NCI-H524 treated with DMSO at 0.1 percent for 48 hours (cell line): ENCODE data around the gene SLC27A1.
"Not testable (repeated sequence)": the region's sequence is repeated elsewhere in the genome, so short reads cannot be mapped to it uniquely, and the experiment has no call there.

Experiments used
- DNase-seq: peaks from one replicate; lab custom pipeline; 2025; lab: John Stamatoyannopoulos, UW

Gene SLC27A1

GRCh38 chr19:17510220-17510993, 40.1 kb downstream of the SLC27A1 start:
- DNase-seq: no peak

- no peak for DNase-seq
Measured at GRCh38 chr19:17511724-17512573, 41.6 kb downstream of the SLC27A1 start.

GRCh38 chr19:17512574-17512939, 42.2 kb downstream of the SLC27A1 start:
- no peak for DNase-seq

- DNase-seq: no peak
Measured at GRCh38 chr19:17515408-17516149, 45.3 kb downstream of the SLC27A1 start.

- no peak for DNase-seq
Measured at GRCh38 chr19:17517898-17518297, 47.6 kb downstream of the SLC27A1 start.

DNA sequence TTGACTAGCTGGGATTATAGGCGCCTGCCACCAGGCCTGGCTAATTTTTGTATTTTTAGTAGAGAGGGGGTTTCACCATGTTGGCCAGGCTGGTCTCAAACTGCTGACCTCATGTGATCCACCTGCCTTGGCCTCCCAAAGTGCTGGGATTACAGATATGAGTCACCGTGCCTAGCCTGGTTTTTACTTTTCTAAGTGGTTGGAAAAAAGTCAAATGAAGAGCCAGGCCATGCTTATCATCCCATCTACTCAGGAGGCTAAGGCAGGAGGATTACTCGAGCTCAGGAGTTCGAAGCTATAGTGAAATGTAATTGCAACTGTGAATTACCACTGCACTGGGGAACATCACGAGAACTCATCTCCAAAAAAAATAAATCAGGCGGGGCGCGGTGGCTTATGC, 48.3 kb downstream of the SLC27A1 start:
- DNase-seq: not testable (repeated sequence)

DNA sequence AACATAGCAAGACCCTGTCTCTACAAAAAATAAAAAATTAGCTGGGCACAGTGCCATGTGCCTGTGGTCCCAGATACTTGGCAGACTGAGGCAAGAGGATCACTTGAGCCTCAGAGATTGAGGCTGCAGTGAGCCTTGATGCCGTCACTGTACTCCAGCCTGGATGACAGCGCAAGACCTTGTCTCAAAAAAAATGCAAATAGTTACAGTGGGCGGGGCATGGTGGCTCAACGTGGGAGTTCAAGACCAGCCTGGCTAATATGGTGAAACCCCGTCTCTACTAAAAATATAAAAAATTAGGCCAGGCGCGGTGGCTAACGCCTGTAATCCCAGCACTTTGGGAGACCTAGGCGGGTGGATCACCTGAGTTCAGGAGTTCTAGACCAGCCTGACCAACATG, 49.6 kb downstream of the SLC27A1 start:
- DNase-seq: no peak

GRCh38 chr19:17520865-17521264, 50.5 kb downstream of the SLC27A1 start:
- no peak for DNase-seq

DNA sequence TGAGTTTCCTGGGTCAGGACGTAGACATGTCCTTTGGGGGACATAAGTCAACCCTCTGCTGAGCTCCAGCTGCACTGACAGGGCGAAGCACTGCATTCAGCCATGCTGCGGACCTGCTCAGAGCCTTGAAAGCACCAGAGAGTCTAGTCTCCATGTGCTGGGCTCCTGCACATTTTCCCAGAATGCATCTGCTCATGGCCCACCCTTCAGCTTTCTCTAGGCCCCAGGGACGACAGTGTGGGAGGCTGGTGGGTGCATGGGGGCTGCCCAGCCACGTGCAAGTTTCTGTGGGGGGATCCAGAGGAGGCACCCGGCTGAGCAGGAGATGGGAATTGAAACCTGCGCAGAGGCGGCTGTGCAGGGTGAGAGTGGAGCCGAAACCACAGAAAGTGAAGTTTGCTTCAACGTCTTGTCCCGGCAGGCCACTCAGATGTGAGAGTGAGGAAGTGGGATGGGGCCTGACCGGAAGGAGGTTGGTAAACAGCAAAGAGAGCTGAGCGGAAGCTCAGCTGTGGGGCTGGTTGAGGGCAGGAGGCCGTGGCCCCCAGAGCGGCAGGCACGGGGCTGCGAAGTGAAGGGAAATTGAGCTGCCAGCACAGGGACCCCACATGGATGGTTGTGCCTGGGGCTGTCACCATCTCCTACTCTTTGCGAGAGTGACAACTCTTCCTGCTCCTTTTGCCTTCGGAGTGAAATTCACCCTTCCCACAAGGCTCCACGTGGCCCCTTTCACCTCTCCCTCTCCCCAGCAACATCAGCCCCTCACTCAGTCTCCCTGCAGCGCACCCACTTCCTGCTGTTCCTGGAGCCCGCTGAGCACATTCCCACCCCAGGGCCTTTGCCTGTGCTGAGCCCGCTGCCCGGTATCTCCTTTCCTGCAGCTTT, 52.9 kb downstream of the SLC27A1 start:
- DNase-seq: no peak

DNA sequence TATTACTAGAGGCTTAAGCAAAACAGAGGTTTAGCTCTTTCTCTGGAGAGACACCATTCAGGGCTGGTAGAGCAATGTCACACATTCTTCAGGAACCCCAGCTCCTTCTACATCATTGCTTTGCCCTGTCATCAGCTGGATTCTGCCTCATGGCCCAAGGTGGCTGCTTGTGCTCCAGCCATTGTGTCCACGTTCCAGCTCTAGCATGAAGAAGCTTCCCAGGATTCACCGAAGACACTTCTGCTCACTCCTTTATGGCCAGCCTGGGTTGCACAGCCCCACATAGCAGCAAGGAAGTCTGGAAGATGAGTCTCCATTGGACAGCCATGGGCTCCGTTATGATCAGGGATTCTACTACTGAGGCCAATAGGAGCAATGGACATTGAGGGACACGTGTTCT, 54.3 kb downstream of the SLC27A1 start:
- DNase-seq: no peak

- DNase-seq: no peak
Measured at GRCh38 chr19:17525141-17525540, 54.8 kb downstream of the SLC27A1 start.

- DNase-seq: no peak
Measured at GRCh38 chr19:17526922-17527321, 56.6 kb downstream of the SLC27A1 start.

- no peak for DNase-seq
Measured at GRCh38 chr19:17527326-17527725, 57.0 kb downstream of the SLC27A1 start.

DNA sequence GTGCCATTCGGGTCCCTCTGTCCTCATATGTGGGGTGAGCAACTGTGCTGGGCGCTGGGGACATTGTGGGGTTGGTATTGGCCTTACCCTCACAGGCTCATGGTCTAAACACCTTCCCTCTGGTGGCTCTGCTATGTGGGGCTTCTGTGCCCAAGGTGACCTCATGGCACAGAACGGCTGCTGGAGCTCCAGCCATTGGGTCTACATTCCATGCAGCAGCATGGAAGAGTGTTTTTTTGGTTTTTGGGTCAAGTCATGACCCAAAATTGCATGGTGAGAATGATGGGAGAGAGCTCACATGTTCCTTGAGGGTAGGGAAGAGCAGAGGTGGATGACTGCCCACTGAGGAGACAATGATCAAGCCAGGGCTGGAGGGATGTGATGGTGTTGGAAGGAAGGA, 58.3 kb downstream of the SLC27A1 start:
- no peak for DNase-seq

DNA sequence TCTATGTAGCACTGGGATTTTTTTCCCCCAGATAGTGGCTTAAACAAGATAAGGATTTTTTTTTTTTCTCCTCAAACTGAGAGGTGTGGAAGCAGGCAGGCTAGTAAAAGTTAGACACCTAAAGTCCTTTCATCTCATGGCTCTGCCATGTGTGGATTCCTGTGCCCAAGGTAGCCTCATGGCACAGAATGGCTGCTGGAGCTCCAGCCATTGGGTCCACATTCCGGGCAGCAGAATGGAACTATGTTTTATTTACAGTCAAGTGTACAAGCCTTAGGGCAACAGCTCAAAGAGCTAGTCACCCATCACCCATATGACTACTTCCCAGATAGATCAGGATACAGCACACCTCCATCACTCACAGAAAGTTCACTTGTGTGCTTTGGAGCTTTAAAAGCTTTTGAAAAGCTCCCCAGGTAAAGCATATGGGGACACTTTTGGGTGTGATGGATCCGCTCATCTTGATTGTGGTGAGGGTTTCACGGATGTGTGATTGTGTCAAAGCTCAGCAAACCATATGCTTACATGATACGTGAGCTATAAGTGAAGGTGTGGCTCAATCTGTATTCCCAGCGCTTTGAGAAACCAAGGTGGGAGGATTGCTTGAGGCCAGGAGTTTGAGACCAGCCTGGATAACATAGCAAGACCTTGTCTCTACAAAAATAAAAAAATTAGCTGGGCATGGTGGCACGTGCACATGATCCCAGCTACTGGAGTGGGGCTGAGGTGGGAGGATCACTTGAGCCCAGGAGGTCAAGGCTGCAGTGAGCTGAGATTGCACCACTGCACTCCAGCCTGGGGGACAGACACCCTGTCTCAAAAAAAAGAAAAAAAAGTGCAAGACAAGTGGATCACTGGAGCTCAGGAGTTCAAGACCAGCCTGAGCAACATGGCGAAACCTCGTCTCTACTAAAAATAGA, 59.2 kb downstream of the SLC27A1 start:
- DNase-seq: no peak

DNA sequence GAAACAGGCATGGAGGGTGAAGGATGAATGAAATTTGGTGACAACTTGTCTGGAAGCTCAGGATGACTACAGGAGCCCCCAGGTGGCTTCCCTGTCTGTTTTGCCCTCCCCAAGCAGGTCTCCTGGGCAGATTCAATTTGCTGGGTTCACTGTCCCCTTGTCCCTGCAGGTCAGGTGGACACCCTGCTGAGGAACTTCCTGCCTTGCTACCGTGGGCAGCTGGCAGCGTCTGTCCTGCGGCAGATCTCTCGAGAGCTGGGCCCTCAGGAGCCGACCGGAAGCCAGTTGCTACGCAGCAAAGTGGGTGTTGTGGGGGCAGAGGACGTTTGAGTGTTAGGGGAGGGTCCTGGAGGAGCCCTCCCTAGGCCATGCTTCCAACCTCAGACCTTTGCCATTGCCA, 60.3 kb downstream of the SLC27A1 start:
- DNase-seq: no peak

DNA sequence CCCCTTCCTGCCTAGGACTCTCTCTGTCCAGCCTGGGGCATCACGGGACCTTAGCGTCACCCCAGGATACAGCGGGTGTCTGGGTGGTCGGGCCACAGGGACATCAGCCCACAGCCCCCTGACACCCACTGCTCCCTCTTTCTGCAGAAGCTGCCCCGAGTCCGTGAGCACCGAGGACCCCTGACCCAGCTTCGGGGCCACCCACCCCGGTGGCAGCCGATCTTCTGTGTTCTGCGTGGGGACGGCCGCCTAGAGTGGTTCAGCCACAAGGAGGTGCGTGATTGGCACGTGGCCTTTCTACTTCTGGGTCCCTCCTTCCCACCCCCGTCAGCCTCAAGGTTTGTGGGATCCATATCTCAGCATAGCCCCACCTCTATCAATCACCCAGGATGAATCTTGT, 61.8 kb downstream of the SLC27A1 start:
- no peak for DNase-seq

DNA sequence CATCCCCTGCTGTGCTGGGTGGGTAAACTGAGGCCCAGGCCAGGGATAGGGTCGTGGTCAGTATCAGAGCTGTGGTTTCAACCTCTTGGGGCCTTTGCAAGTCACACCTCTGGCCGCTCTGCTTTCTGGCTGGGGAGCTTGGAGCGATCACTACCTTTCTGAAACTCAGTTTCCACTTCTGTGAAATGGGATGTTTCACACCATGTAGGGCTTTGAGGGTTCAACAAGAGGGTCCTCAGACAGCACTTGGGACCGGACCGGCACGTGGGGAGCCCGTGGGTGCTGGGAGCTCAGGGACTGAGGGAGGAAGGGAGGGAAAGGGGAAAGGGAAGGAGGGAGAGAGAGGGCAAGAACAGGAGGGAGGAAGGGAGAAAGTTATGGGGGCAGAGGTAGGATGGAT, 62.2 kb downstream of the SLC27A1 start:
- DNase-seq: no peak

DNA sequence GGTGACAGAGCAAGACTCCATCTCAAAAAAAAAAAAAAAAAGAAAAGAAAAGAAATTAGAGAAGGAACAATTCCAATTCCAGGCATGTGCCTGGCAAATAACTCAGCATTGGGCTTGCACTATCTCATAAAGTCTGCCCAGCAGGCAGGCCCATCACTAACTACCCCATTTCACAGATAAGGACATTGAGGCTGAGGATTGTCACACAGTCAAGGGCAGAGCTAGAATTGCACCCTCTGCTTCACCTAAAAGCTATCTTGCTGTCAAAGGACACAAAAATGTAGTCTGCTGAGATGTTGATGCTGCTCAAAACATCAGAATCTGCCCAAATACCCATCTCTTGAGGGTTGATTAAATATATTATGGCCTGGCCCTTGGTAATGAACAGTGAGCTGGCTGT, 64.4 kb downstream of the SLC27A1 start:
- no peak for DNase-seq

GRCh38 chr19:17536955-17537354, 66.6 kb downstream of the SLC27A1 start:
- no peak for DNase-seq
